SKM-1 treated with dmso at 0.1 percent for 144 hours (cell line): ENCODE data around the gene TINAGL1.
A peak's percentile ranks its signal among the peaks of the same experiment; 100 is the strongest.

Experiments used
- DNase-seq: peaks from one replicate; lab custom pipeline; 2025; ENCODE audit not compliant: unreplicated experiment; lab: John Stamatoyannopoulos, UW

TINAGL1 gene, protein sequence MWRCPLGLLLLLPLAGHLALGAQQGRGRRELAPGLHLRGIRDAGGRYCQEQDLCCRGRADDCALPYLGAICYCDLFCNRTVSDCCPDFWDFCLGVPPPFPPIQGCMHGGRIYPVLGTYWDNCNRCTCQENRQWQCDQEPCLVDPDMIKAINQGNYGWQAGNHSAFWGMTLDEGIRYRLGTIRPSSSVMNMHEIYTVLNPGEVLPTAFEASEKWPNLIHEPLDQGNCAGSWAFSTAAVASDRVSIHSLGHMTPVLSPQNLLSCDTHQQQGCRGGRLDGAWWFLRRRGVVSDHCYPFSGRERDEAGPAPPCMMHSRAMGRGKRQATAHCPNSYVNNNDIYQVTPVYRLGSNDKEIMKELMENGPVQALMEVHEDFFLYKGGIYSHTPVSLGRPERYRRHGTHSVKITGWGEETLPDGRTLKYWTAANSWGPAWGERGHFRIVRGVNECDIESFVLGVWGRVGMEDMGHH

DNA sequence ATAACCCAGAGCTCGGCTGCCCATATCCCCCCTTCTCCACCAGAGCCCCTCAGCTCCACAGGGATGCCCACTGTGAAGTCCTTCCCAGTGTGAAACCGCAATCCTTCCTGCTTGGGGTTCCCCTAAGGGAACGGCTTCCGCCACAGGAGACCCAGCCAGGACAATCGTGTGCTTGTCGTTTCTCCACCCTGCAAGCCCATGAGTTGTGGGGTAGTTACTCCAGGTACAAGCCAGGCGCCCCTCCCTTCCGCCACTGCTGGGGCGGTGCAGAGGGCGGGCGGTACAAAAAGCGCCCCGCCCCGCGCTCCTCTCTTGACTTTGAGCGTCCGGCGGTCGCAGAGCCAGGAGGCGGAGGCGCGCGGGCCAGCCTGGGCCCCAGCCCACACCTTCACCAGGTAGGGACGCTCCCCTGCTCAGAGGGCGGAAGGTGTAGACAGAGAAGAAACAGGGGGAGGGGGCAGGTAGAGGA lies at the start of gene TINAGL1:
TSS of gene TINAGL1 (plus strand) at position 315 of the 469 bp plus-strand sequence. CDS start 634 bp downstream, outside the sequence.
- no peak for DNase-seq

DNA sequence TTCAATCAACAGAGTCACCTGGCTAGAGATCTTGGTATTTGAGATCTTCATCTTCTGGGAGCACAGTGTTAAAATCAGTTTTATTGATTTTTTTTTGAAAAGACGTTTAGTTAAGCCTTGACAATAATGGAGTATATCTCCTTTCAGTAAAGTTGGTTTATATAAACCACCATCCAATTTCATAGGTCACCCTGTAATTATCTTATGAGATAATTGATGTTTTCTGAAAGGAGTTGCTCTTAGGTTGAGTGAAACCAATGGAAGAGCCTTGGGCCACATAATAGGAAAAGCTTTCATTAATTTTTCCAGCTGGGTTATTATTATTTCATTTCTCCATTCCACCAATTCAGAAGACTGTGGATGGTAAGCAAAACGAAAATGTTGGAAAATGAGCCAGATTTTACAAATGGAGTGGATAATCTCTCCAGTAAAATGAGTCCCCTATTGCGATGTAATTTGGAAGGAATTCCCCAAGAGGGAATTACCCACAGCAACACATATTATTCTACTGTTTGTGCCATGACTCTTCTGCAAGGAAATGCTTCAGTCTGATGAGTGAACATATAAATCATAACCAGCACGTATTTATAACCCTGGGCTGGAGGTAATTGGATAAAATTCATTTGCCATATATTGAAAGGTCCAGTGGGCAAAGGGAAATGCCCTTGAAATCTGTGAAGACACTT lies 46.2 kb upstream of the TINAGL1 start:
- DNase-seq = no peak

GRCh38 chr1:31531177-31531999 lies 44.9 kb upstream of the TINAGL1 start:
- no peak for DNase-seq

GRCh38 chr1:31532173-31532572 lies 44.1 kb upstream of the TINAGL1 start:
- DNase-seq = no peak

GRCh38 chr1:31535561-31535960 lies 40.8 kb upstream of the TINAGL1 start:
- no peak for DNase-seq

GRCh38 chr1:31539329-31539728 lies 37.0 kb upstream of the TINAGL1 start:
- no peak for DNase-seq

DNA sequence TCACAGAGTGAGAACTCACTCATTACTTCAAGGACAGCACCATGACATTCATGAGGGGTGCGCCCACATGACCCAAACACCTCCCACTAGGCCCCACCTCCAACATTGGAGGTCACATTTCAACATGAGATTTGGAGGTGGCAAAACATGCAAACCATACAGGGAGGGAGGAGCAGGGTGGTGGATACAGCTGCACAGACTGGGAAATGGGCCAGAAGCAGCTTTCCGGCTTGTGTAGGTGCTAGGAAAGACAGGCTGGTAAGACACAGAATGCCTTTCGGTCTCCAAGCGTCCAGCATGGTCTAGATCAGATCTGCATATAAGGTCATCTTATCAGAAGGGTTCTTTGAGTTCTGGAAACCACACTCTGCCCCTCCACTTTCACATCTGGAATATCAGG lies 35.1 kb upstream of the TINAGL1 start:
- no peak for DNase-seq

GRCh38 chr1:31545927-31546540 lies 30.3 kb upstream of the TINAGL1 start:
- DNase-seq = no peak

GRCh38 chr1:31548534-31548906 lies 27.8 kb upstream of the TINAGL1 start:
- no peak for DNase-seq

DNA sequence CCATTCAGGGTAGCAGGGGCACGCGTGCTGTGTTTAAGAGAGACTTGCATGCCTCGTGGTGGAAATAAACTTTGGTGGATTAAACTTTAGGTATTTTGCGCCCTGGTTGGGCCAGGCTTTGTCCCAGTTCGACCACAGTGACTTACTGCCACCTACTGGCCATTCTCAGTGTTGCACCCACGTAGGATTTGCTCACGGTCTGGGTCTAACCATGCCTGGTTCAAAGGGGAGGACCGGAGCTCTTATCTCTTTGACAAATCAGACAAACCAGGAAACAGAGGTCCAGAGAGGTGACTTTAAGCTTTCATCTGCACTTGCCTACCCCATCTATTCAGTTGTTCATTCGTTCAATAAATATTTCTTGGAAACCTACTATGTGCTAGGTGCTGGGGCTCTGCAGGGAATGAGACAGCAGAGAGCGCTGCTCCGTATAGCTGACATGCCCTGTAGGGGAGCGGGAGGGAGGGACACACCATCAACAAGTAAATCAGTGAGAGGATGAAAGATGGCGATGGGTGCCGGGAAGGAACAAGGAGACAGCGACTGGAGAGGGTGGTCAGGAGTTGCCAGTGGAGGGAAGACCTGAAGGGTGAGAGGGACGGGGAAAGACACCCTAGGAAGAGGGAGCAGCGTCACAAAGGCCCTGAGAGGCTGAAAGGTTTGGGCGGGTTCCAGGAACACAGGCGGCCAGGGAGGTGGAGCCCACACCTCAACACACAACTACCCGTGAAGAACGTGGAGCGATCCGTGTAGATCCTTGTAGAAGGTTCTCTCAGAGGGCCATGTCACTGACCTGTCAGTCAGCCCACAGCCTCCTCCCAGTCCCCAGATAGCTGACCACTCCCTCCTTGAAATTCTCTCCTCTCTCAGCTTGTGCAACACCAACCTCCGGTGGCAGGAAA lies 27.2 kb upstream of the TINAGL1 start:
- DNase-seq = peak; percentile 82

GRCh38 chr1:31549809-31550620 lies 26.3 kb upstream of the TINAGL1 start:
- DNase-seq = peak; percentile 49

DNA sequence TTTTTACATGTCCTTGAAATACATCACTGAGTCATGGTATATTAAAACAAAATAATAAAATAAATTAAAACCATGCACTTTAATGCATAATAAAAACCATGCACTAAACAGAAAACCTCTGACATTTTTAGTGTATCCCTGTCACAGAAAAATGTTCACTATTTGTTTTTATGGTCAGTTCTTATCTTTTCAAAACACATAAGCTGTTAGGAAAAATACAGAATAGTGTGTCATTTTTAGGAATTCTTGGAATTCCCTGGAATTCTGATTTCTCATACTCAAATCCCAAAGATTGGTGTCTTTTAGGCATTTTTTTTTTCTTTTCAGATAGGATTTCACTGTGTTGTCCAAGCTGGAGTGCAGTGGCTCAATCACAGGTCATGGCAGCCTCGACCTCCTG lies 25.1 kb upstream of the TINAGL1 start:
- no peak for DNase-seq

DNA sequence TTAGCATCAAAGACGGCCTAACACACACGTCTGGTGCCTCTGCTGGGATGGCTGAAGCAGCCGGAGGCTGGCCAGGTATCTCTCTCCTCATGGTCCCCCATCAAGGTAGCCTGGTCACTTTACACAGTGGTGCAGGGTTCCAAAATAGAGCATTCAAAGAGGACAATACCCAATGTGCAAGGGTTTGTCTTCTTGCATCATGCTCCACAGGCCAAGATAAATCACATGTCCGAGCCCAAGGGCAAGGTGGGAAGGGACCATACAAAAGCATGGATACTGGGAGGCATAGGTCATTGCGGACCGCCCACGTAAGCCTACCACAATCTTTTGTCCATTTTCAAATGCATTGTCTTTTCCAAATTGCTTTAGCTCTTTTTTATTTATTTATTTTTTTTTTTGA lies 23.8 kb upstream of the TINAGL1 start:
- DNase-seq = no peak

DNA sequence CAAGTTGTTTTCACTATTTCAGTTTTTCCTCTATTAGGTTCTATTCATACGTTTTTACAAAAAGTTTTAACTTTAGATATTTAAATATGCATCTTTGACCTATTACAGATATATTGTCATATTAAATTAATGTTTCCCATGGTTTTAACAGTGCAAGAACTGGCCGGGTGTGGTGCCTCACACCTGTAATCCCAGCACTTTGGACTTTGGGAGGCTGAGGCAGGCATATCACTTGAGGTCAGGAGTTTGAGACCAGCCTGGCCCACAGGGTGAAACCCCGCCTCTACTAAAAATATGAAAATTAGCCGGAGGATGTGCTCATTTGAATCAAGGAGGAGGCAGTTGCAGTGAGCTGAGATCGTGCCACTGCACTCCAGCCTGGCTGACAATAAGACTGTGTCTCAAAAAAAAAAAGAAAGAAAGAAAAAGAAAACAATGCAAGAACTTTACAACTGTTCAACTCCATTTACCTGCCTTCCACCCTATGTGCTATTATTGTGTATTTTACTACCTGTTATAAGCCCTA lies 19.8 kb upstream of the TINAGL1 start:
- no peak for DNase-seq

DNA sequence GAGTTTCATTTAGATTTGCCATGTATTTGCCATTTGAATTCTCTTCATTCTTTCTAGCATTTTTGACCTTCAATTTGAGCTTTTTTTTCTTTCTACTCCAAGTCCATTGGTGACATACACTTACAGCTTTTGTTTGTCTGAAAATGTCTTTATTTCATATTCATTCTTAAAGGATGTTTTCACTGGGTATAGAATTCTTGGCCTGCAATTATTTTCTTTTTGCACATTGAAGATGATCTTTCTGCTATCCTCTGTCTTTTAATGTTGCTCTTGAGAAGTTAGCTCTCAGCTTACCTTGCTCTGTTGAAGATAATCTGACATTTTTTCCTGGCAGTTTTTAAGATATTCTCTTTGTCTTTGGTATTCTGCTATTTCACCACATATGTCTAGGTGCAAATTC lies 16.6 kb upstream of the TINAGL1 start:
- DNase-seq = no peak

GRCh38 chr1:31560394-31560793 lies 15.9 kb upstream of the TINAGL1 start:
- no peak for DNase-seq

DNA sequence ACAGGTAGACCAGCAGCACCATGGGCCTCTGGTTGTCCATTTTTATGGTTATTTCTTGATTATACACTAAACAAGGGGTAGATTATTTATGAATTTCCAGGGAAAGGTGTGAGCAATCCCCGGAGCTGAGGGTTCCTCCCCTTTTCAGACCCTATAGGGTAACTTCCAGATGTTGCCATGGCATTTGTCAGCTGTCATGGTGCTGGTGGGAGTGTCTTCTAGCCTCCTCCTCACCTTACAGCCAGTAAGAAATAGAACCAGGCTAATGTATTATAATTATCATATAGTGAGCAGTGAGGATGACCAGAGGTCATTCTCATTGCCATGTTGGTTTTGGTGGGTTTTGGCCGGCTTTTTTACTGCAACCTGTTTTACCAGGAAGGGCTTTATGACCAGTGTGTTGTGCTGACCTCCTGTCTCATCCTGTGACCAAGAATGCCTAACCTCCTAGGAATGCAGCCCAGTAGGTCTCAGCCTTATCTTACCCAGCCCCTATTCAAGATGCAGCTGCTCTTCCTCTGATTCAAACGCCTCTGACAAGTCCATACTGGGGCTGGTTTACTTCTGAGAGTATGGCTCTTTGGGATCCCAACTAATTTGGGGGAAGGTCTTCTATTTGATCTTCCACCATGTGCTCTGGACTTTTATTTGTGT lies 13.5 kb upstream of the TINAGL1 start:
- no peak for DNase-seq

- no peak for DNase-seq
Observed at GRCh38 chr1:31564606-31564989, 11.7 kb upstream of the TINAGL1 start.
